Stimulated activated CD4-positive, alpha-beta T cell treated with anti-CD3 and anti-CD28 coated beads, Interleukin-4, amount 100 ng/mL, for 1 hour (primary cell): ENCODE data around the gene PGLYRP2.
A peak's percentile ranks its signal among the peaks of the same experiment; 100 is the strongest.

Experiments used
- DNase-seq: peaks from one replicate; pipeline ENCODE4 v3.0.0-alpha.2; 2020

PGLYRP2 gene

DNA sequence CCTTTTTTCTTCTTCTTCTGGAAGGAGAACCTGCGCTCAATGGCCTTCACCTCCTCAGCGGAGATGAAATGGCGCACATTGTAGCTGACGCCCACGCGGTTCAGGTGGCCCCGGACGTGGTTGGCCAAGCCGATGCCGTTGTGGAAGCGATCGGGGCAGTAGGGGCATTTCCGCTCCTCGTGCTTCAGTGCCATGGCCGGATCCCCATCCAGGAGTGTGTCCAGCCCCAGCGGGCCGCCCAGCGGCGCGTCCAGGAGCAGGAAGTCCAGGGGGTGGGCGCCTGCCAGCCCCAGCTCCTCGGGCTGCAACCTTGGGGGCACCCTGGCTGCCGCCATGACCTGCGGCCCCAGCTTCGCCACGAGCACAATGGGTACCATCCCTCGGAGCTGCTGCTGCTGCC lies 40.7 kb downstream of the PGLYRP2 start:
- DNase-seq: no peak

DNA sequence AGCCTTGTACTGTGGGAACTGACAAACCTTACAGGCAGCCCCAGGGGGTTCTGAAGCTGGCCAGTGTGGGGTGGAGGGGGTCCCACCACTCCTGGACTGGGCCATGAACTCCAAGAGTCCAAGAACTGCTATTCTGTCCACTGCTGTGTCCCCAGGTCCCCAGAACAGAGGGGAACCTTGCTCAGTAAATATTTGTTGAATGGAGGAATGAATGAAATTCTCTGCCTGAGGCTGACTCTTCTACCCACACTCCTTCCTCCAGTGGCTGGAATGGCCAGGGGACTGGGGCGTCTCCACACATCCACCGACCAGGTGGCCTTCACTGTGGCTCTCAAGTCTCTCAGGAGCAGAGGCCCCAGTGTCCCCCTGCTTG lies 41.2 kb downstream of the PGLYRP2 start:
- DNase-seq: no peak

GRCh38 chr19:15437355-15438123 lies 41.8 kb downstream of the PGLYRP2 start:
- no peak for DNase-seq

- DNase-seq: no peak
These were observed 42.5 kb downstream of the PGLYRP2 start for GRCh38 chr19:15436826-15437110.

DNA sequence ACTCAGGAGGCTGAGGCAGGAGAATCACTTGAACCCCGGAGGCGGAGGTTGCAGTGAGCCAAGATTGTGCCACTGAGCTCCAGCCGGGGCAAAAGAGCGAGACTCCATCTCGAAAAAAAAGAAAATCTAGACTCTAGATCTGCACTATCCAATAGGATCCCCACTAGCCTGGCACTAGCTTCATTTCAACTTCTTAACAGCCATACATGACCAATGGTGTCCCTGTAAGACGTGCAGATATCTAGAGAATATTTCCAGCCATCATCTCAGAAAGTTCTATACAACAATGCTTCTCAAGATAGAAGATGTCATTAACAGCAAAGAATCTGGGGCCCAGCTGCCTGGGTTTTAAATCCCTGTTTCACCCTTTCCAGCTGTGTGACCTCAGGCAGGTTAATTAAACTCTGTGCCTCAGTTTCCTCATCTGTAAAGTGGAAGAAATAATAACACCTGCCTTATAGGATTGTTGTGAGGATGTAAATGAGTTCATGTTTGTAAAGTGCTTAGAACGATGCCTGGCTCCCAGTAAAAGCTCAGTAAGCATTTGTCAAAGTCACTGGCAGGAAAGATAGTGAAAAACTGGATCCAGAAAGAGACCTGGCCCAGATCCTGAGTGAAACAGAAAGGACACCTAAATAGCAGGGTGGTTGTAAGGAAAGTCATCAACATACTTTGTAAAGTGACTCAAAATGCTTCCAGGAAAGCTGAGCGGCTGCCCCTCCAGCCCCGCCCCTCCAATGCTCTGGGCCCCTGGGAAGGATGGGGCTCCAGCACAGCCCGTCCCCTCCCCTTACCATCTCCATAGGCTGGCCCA lies 43.1 kb downstream of the PGLYRP2 start:
- no peak for DNase-seq

DNA sequence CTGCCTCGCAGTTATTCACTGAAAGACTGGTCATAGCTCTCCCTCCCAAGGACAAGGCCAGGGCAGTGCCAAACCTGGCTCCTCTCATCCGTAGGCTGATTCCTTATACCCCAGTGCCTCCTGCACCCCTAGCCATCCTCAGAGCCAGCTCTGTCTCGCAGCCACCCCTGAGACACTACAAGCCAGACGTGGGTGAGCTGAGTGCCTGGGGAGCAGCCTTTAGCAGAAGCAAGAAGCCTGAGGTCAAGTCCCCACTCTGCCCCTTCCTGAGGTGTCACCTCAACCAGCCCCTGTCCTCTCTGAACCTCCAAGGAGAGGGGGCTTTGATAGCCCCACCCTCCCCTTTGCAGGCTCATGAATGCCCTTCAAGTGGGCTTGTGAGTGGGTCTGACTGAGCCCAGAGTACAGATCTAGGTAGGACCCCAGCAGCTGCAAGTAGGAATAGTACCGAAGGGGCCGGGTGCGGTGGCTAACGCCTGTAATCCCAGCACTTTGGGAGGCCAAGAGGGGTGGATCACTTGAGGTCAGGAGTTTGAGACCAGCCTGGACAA lies 45.7 kb downstream of the PGLYRP2 start:
- no peak for DNase-seq

GRCh38 chr19:15432629-15433518 lies 46.4 kb downstream of the PGLYRP2 start:
- peak; percentile 95 for DNase-seq

DNA sequence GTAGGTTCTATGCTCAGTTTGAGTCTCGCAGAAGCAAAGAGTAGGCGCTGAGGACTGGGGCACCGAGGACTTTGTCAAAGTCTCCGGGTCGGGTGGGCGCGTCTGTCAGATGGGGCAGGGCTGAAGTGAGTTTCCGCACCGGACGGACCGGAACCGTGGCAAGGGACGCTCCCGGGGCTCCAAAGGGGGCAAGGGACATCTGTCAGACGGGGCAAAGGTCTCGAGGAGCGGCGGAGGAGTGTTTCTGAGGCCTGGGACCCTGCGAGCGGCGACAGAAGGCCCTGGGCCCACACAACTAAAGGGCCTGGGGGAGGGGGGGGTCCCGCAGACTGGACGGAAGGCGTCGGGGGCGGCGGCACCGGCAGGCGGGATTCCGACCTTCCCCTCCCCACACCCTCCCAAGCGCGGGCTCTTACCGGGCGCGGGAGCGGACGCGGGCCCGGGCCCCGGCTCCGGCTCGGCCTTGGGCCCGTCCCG lies 47.2 kb downstream of the PGLYRP2 start:
- DNase-seq: peak; percentile 26

GRCh38 chr19:15431396-15432017 lies 47.8 kb downstream of the PGLYRP2 start:
- no peak for DNase-seq

GRCh38 chr19:15430526-15431120 lies 48.7 kb downstream of the PGLYRP2 start:
- DNase-seq: no peak

- DNase-seq: no peak
These were observed 49.4 kb downstream of the PGLYRP2 start for GRCh38 chr19:15429825-15430467.

DNA sequence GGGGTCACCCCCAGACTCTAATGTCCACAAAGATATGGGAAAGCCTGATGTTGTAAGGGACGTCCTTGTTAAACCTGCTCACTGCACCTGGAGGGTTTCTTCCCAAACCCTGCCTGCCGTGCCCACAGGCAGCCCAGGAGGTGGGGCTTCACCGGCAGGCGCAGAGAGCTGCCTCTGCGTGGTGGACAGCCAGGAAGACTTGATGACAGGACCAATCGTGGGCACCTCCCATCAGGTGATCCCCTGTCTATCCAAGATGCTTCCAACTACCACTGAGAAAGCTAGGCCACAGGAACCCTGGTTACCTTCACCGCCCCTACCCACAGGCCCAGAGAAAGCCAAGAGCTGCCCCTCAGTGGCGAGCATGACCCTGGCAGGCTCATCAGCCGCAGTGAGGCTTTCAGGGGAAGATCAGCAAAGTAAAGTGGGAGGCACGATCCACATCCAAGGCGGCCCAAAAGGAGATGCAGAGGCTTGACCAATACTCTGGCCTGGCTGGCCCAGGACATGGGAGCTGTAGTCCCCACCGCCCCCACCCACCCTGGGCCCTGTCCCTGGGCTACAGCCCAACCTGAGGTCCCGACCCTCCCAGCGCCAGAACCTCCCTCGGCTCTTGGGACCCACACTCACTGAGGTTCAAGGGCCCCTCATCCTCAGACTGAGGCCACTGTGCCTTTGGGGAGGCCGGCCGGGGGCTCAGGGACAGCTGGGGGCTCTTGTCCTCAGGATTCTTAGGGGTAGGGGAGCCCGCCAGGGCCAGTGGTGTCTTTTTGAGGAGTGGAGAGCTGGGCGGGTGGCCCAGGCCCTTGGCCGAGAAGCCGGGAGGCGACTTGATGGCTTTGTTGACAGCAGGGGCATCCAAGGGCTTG lies 50.1 kb downstream of the PGLYRP2 start:
- DNase-seq: no peak

- DNase-seq: no peak
These were observed 51.3 kb downstream of the PGLYRP2 start for GRCh38 chr19:15427991-15428471.

- no peak for DNase-seq
These were observed 52.0 kb downstream of the PGLYRP2 start for GRCh38 chr19:15427350-15427700.

DNA sequence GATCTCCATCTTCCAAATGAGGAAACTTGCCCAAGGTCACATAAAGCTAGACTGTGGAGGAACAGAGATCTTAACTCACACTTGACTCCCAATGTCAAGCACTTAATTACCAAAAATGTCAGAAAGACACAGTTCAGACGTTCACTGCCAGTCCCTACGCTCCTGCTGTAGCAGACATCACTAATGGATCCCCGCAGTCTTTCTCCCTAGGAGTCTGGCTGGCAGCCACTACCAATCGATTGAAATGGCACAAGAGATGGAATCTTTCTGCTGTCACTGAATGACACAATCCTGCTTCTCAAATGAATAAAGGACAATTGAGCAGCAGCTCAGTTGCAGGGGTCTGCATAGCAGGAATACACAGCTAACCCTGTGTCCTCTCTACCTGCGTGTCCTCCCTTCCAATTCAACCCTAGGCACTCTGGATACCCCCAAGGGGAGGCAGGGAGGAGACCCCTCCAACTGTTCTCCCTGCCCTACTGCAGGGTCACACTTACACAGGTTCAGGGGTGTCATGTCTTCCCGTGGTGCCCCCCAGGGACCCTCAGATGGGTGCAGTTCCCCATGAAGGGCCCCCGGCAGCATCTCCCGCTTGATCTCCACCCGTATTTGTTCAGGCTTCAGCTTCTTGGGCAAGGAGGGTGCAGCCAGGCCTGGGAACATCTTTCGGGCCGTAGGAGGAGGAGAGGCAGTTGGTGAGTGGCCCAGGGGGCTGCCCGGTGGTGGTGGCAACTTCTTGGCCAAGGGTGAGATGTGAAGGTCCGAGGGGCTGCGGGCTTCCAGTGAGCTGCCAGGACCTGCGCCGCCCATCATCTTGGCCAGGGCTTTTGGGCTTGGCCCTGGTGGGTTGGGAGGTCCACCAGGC lies 52.6 kb downstream of the PGLYRP2 start:
- DNase-seq: no peak

DNA sequence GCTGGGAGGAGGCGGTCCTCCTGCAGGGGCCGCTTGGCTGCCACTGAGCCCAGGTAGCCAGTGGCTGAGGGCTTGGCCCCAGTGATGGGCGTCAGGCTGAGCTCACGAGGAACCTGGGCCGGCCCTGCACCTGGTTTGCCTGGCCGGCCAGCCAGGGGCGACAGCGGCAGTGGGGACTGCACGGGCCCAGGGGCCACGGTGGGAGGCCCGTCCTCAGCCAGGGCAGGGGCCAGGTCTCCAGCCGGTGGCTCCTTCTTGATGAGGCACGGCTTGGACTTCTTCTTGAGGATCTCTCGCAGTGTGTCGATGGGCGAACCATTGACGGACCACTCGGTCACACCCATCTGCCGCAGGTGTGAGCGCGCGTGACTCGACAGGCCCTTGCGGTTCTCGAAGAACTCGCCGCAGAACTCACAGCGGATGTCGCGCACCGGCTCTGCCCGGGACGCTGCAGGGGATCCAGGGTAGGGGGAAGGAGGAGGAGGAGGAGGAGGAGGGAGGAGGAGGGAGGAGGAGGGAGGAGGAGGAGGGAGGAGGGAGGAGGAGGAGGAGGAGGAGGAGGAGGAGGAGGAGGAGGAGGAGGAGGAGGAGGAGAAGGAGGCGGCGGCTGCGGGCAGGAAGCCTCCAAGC lies 53.9 kb downstream of the PGLYRP2 start:
- DNase-seq: no peak

DNA sequence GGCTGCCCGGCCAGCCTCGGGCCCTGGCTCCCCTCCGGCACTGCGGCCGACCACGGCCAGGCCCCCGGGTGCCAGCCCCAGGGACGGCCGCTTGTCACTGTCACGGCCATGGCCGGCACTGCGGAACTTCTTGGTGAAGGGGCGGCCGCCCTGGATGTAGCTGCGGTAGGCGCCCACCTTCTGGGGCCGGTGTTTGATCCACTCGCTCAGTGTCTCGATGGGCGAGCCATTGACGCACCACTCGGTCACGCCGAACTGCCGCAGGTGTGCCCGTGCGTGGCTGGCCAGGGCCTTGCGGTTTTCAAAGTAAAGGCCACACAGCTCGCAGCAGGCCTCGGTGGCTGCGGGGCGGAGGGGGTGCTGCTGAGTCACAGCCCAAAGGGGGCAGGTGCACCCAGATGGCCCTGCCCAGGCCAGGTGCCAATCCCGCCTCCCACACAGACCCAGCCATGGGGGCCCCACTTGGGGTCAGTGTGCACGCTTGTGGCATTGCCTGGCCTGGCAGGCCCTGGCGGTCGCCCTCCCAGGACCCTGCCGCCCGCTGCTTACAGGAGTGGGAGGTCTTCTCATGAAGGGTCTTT lies 54.5 kb downstream of the PGLYRP2 start:
- DNase-seq: no peak

DNA sequence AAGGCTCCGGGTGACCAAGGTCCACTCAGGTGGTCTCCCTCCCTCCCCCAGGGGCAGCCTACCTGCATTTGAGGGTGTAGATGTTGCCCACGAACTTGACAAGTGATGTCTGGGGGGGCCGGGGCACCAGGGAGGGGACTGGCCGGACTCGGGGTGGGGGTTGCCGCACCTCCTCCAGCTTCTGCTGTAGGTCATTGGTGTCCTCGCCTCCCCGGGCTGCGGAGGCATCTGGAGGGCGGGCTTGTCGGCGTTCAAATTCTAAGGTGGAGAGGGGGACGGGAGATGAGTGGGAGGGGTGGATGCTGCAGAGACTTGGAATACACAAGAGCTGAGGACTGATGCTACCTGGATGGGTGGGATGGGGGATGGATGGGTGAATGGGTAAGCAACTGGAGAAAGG lies 55.2 kb downstream of the PGLYRP2 start:
- no peak for DNase-seq

DNA sequence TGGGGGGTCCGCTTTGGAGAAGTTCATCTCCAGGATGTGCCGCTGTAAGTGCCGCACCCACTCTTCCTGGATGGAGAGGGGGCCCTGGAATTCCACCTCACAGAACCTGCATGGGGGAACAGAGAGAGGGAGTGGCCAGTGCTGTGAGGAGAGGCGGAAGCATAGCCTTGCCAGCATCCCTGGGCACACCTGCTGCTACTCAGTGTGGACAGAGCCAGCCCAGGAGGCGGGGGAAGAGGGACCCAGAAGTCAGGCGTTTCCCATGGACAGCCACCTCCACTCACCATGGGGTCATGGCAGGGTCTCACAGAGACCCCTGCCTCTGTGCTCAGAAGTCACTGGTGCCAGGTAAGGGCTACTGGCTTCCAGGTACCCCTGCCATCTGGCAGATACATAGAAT lies 56.2 kb downstream of the PGLYRP2 start:
- DNase-seq: no peak
